Measurements from ENCODE around the gene APOE.

Gene APOE

DNA sequence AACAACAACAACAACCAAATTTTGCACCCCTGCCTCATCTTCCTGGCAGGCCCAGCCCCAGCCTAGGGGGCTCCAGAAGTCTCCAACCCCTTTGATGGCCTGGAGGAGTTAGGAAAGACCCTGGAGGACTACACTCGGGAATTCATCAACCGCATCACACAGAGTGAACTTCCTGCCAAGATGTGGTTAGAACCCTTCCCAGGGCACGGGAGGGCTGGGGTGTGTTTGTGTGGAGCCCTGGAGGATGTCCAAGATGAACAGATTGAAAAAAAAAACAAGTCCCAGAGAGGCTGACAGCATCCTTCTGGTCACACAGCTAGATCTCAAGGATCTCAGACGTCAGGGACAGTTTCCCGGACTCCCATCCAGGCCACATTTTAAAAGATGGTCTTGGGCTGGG is 22.1 kb downstream of the APOE start:
- TF ChIP-seq FOXP2 (optimal IDR thresholded peaks at IDR 0.05; ENCODE audit: borderline replicate concordance, extremely low read depth, extremely low read length, insufficient read depth) (no peak), POLR2AphosphoS5 (IDR thresholded peaks at IDR 0.05; ENCODE audit: low read depth, low read length) (no peak), REST (IDR thresholded peaks at IDR 0.05; ENCODE audit: insufficient read depth in 1 of 2, low read depth in 2 of 2, low read length in 2 of 2) (no peak), SIN3A (IDR thresholded peaks at IDR 0.05; ENCODE audit: borderline replicate concordance, insufficient read depth, low read length) (no peak), TAF1 (IDR thresholded peaks at IDR 0.05; ENCODE audit: borderline replicate concordance, insufficient read depth, low read length) (no peak)

GRCh38 chr19:44930088-44930487 is 24.5 kb downstream of the APOE start:
- no peak for TF ChIP-seq TAF1 (IDR thresholded peaks at IDR 0.05; ENCODE audit: borderline replicate concordance, insufficient read depth, low read length)

DNA sequence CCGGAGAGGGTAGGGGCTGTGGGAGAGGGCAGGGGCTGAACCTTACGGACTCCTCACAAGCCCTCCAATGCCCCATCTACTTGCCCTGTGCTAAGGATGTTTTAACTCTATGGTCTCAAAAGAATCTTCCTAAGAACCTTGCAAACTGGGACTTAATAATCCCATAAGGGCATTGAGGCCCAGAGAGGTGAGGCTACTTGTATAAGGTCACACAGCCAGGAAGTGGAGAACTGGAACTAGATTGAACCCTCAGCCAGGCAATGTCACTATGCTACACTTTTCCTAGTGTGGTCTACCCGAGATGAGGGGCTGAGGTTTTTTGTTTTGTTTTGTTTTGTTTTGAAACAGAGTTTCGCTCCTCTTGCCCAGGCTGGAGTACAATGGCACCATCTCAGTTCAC is 25.9 kb downstream of the APOE start:
- no peak for TF ChIP-seq FOXP2 (optimal IDR thresholded peaks at IDR 0.05; ENCODE audit: borderline replicate concordance, extremely low read depth, extremely low read length, insufficient read depth)
- TF ChIP-seq REST (IDR thresholded peaks at IDR 0.05; ENCODE audit: insufficient read depth in 1 of 2, low read depth in 2 of 2, low read length in 2 of 2), result no peak
- no peak for TF ChIP-seq SIN3A (IDR thresholded peaks at IDR 0.05; ENCODE audit: borderline replicate concordance, insufficient read depth, low read length)
- TF ChIP-seq TAF1 (IDR thresholded peaks at IDR 0.05; ENCODE audit: borderline replicate concordance, insufficient read depth, low read length), result no peak
- no peak for TF ChIP-seq POLR2AphosphoS5 (IDR thresholded peaks at IDR 0.05; ENCODE audit: low read depth, low read length)

- TF ChIP-seq REST (IDR thresholded peaks at IDR 0.05; ENCODE audit: insufficient read depth in 1 of 2, low read depth in 2 of 2, low read length in 2 of 2), result no peak
- no peak for TF ChIP-seq TAF1 (IDR thresholded peaks at IDR 0.05; ENCODE audit: borderline replicate concordance, insufficient read depth, low read length)
- TF ChIP-seq SIN3A (IDR thresholded peaks at IDR 0.05; ENCODE audit: borderline replicate concordance, insufficient read depth, low read length), result no peak
- no peak for TF ChIP-seq POLR2AphosphoS5 (IDR thresholded peaks at IDR 0.05; ENCODE audit: low read depth, low read length)
- no peak for TF ChIP-seq FOXP2 (optimal IDR thresholded peaks at IDR 0.05; ENCODE audit: borderline replicate concordance, extremely low read depth, extremely low read length, insufficient read depth)
These were observed 34.1 kb downstream of the APOE start for GRCh38 chr19:44939668-44940067.

DNA sequence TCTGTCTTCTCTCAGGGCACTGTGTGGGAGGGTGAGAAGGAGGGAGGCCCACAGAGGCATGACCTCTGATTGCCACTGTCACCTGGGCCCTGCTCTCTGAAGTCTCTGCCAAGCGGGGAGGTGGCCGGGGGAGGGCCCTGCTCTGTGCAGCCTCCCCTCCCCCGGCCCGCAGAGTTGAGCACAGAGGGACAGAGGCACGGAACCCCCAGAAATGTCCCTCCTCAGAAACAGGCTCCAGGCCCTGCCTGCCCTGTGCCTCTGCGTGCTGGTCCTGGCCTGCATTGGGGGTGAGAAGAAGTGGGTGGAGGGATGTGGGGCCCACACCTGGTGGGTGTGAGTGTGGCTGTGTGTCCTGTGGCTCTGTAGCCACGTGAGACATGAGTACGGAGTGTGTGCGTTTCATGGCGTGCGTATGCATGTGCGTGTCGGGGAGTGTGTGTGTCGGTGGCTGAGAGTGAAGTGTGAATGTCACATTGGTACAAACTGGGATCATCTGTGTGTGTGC is 36.5 kb downstream of the APOE start, which contains the start of gene APOC4:
Gene APOC4 (plus strand): TSS at position 171 of the 505 bp plus-strand sequence. CDS start 41 bp downstream, at position 212.
- no peak for TF ChIP-seq SIN3A (IDR thresholded peaks at IDR 0.05; ENCODE audit: borderline replicate concordance, insufficient read depth, low read length)
- no peak for TF ChIP-seq REST (IDR thresholded peaks at IDR 0.05; ENCODE audit: insufficient read depth in 1 of 2, low read depth in 2 of 2, low read length in 2 of 2)
- TF ChIP-seq FOXP2 (optimal IDR thresholded peaks at IDR 0.05; ENCODE audit: borderline replicate concordance, extremely low read depth, extremely low read length, insufficient read depth), result no peak
- no peak for TF ChIP-seq TAF1 (IDR thresholded peaks at IDR 0.05; ENCODE audit: borderline replicate concordance, insufficient read depth, low read length)
- no peak for TF ChIP-seq POLR2AphosphoS5 (IDR thresholded peaks at IDR 0.05; ENCODE audit: low read depth, low read length)

Measured in PFSK-1 (cell line).